ENCODE measurements around the gene ASB7. TPM values are rescaled to one million over a fixed set of nuclear protein-coding genes. Genes with fewer than 3 reads are reported as not detected.

ASB7 gene
- total RNA-seq, 4 donors from 2014 or later, result 8.2 to 13.4 (median 10.8) TPM

- 92% methylated on average over 1 of the region's 1 CpG for WGBS
- TF ChIP-seq, protein P1, sequence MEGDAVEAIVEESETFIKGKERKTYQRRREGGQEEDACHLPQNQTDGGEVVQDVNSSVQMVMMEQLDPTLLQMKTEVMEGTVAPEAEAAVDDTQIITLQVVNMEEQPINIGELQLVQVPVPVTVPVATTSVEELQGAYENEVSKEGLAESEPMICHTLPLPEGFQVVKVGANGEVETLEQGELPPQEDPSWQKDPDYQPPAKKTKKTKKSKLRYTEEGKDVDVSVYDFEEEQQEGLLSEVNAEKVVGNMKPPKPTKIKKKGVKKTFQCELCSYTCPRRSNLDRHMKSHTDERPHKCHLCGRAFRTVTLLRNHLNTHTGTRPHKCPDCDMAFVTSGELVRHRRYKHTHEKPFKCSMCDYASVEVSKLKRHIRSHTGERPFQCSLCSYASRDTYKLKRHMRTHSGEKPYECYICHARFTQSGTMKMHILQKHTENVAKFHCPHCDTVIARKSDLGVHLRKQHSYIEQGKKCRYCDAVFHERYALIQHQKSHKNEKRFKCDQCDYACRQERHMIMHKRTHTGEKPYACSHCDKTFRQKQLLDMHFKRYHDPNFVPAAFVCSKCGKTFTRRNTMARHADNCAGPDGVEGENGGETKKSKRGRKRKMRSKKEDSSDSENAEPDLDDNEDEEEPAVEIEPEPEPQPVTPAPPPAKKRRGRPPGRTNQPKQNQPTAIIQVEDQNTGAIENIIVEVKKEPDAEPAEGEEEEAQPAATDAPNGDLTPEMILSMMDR (IDR thresholded peaks at IDR 0.05), result no peak
- TF ChIP-seq POLR2A (IDR thresholded peaks at IDR 0.05), result no peak
- TF ChIP-seq EP300 (IDR thresholded peaks at IDR 0.05), result no peak
- no peaks in the 10 kb centered on the region for H3K27me3 ChIP-seq
- no peak overlapping the region for H3K27ac ChIP-seq
- H3K36me3 ChIP-seq, result peaks cover 5% of the 10 kb centered on the region
- H3K4me1 ChIP-seq, result no peaks in the 10 kb centered on the region
- H3K9me3 ChIP-seq, result no peaks in the 10 kb centered on the region
- DNase-seq (ENCODE audit: low spot score in 2 of 2), result no peak
- H3K4me3 ChIP-seq, result no peak overlapping the region
Measured at GRCh38 chr15:100653608-100654007, 51.2 kb downstream of the ASB7 start.

- 98% methylated on average over 9 of the region's 14 CpGs for WGBS
- no peak for TF ChIP-seq POLR2A (IDR thresholded peaks at IDR 0.05)
- TF ChIP-seq EP300 (IDR thresholded peaks at IDR 0.05), result no peak
- no peak for TF ChIP-seq POLR2AphosphoS5 (IDR thresholded peaks at IDR 0.05)
- TF ChIP-seq, protein P1 (IDR thresholded peaks at IDR 0.05), result no peak
Measured at GRCh38 chr15:100658895-100659294, 56.5 kb downstream of the ASB7 start.

GRCh38 chr15:100661156-100661555 lies 58.8 kb downstream of the ASB7 start:
- no peak for DNase-seq (ENCODE audit: low spot score in 2 of 2)
- no peaks in the 10 kb centered on the region for H3K4me1 ChIP-seq
- no peak overlapping the region for H3K27ac ChIP-seq
- H3K36me3 ChIP-seq, result no peaks in the 10 kb centered on the region
- H3K9me3 ChIP-seq, result no peaks in the 10 kb centered on the region
- 63% methylated on average over 10 of the region's 10 CpGs for WGBS
- TF ChIP-seq, protein P1 (IDR thresholded peaks at IDR 0.05), result no peak
- TF ChIP-seq POLR2AphosphoS5 (IDR thresholded peaks at IDR 0.05) (no peak), EP300 (IDR thresholded peaks at IDR 0.05) (no peak), POLR2A (IDR thresholded peaks at IDR 0.05) (no peak)
- no peaks in the 10 kb centered on the region for H3K27me3 ChIP-seq
- no peak overlapping the region for H3K4me3 ChIP-seq

More at GRCh38 chr15:100658895-100659294, 56.5 kb downstream of the ASB7 start:
- Histone ChIP-seq H3K9me3 (no peaks in the 10 kb centered on the region), H3K36me3 (no peaks in the 10 kb centered on the region), H3K27me3 (no peaks in the 10 kb centered on the region), H3K4me1 (no peaks in the 10 kb centered on the region), H3K4me3 (no peak overlapping the region), H3K27ac (no peak overlapping the region)
- no peak for DNase-seq (ENCODE audit: low spot score in 2 of 2)

- DNase-seq (ENCODE audit: low spot score in 2 of 2), result no peak
- H3K9me3 ChIP-seq, result no peaks in the 10 kb centered on the region
- no peak overlapping the region for H3K27ac ChIP-seq
- WGBS, result 72% methylated on average over 11 of the region's 13 CpGs
- H3K36me3 ChIP-seq, result no peaks in the 10 kb centered on the region
- H3K4me3 ChIP-seq, result no peak overlapping the region
- H3K4me1 ChIP-seq, result no peaks in the 10 kb centered on the region
- TF ChIP-seq, protein P1 (IDR thresholded peaks at IDR 0.05), result no peak
- TF ChIP-seq POLR2A (IDR thresholded peaks at IDR 0.05) (no peak), POLR2AphosphoS5 (IDR thresholded peaks at IDR 0.05) (no peak), EP300 (IDR thresholded peaks at IDR 0.05) (no peak)
- no peaks in the 10 kb centered on the region for H3K27me3 ChIP-seq
Measured at GRCh38 chr15:100663086-100663914, 60.9 kb downstream of the ASB7 start.

GRCh38 chr15:100663915-100664281 lies 61.5 kb downstream of the ASB7 start:
- H3K36me3 ChIP-seq, result no peaks in the 10 kb centered on the region
- no peak for DNase-seq (ENCODE audit: low spot score in 2 of 2)
- whole genome bisulfite sequencing, result 65% methylated on average over 11 of the region's 11 CpGs

More at GRCh38 chr15:100663915-100664281, 61.5 kb downstream of the ASB7 start:
- Histone ChIP-seq H3K27ac (no peak overlapping the region), H3K27me3 (no peaks in the 10 kb centered on the region), H3K4me3 (no peak overlapping the region), H3K9me3 (no peaks in the 10 kb centered on the region), H3K4me1 (no peaks in the 10 kb centered on the region)
- TF ChIP-seq POLR2A (IDR thresholded peaks at IDR 0.05) (no peak), POLR2AphosphoS5 (IDR thresholded peaks at IDR 0.05) (no peak), EP300 (IDR thresholded peaks at IDR 0.05) (no peak)
- TF ChIP-seq, protein P1 (IDR thresholded peaks at IDR 0.05), result no peak

All from suprapubic skin (tissue), 4 donors.